HG03280 (cell line): ENCODE data around the gene CDKL4.
"Not testable (repeated sequence)": the region's sequence is repeated elsewhere in the genome, so short reads cannot be mapped to it uniquely, and the experiment has no call there.

Source experiments
- ATAC-seq: cut with Tn5 transposase; IDR thresholded peaks from one replicate; pipeline ENCODE4 v1.9.1; 2021; ENCODE audit warnings: mild to moderate bottlenecking, moderate library complexity; ENCODE audit not compliant: unreplicated experiment

The CDKL4 gene

DNA sequence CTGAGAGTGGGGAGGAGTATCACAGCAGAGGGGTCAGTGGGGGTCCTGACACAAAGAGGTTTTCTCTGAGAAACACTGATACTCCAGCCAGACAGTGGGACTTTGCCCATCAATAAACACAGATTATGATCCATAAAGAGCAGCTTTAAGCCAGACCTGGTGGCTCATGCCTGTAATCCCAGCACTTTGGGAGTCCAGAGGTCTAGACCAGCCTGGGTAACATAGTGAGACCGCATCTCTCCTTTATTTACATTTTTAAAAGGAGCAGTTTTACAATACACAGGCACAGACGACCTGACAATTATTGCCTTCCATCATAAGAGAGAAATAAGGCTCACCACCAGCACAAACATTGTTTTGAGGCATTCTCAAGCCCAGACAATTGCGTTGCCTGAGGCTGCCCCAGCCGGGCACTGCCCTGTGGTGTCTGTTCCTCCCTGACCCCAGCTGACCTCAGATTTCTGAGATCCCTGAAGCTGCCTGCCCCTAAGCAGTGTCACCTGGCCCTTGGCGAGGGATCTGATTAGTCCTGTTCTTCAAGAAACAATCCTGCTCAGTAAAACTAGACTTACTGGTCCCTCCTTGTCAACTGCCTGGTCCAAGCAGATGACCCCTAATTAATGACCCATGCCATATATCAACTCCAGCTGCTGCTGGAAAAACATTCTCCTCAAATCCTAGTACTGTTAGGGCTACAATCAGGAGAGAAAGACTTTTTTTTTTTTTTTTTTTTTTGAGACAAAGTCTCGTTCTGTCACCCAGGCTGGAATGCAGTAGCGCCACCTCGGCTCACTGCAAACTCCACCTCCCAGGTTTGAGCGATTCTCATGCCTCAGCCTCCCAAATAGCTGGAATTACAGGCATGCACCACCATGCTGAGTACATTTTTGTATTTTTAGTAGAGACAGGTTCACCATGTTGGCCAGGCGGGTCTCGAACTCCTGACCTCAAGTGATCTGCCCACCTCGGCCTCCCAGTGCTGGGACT is 63.5 kb downstream of the CDKL4 start:
- no peak for ATAC-seq

DNA sequence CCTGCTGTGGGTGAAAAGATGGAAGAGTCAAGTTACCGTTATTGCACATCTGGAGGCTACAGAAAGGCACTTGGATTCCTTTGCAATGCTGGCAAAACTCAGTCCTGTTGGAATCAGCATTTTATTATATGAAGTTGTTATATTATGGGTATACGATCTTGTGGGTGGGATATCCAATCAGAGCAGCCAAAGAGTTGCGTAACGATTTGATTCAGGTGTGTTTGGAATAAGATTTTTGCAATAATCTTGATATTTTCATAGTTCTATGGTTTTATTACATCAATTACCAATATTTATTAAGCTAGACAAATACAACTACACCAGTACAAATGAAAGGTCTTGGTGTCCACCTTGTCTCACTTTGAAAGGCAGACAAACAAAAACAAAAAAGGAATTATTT is 65.0 kb downstream of the CDKL4 start:
- no peak for ATAC-seq

DNA sequence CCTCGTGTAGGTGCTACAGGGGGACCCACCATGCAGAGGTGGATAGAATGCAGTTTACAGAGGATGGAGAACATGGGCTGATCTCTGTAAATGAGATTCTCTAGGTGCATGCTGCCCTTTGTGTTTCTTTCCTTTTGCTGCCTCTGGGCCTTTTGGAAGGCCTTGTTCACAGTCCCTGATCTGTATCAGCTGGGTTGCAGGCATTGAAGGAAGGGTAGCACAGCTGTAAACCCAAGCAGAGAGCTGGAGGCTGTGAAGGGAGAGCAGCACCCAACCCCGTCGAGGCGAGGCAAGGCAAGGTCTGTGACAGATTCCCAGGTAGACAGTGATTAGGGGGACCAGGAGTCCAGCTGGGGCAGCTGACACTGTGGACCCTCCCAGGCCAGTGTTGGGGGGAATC is 66.8 kb downstream of the CDKL4 start:
- no peak for ATAC-seq

DNA sequence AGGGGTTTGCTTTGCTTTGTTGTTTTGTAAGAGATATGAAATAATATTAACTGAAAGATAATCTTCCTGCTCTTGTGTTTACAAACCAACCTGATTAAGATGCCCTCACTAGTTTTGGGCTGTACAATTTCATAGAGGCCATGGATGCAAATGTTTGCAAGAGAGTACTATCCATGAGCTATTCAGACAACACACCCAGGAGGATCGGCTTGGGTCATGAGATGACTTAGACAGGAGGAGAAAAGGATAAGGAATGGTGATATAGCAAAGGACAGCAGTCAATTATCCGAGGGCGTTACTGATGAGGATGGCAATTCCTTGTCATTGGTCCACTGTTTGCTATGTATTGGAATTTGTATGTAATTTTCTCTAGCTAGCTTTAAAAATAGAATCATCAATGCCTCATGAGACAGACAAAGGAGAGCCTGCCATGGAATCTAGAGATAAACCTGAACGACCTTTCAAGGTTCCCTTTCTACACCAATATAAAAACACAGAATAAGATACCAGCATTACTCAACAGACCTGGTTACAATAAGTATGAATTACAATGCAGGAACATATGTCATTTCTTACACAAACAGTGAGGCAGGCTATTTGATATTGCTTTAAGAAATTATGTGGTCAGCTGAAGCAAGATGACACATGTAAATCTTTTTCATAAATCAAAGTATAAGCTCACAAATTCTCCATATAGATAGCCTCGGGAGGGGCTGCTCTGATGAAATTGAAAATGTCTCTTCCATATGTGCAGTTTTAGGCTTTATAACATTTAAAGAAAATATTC is 68.6 kb downstream of the CDKL4 start:
- ATAC-seq, result no peak

DNA sequence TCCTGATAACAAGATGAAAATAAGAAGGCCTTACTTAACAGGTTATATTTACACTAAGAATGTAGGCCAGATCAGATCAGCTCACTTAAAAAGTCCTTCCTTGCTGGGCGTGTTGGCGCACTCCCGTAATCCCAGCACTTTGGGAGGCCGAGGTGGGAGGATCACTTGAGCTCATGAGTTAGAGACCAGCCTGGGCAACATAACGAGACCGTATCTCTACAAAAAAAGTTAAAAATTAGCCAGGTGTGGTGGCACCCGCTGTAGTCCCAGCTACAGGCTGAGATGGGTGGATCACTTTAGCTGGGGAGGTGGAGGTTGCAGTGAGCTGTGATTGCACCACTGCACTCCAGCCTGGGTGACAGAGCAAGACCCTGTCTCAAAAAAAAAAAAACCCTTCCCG is 69.7 kb downstream of the CDKL4 start:
- no peak for ATAC-seq

DNA sequence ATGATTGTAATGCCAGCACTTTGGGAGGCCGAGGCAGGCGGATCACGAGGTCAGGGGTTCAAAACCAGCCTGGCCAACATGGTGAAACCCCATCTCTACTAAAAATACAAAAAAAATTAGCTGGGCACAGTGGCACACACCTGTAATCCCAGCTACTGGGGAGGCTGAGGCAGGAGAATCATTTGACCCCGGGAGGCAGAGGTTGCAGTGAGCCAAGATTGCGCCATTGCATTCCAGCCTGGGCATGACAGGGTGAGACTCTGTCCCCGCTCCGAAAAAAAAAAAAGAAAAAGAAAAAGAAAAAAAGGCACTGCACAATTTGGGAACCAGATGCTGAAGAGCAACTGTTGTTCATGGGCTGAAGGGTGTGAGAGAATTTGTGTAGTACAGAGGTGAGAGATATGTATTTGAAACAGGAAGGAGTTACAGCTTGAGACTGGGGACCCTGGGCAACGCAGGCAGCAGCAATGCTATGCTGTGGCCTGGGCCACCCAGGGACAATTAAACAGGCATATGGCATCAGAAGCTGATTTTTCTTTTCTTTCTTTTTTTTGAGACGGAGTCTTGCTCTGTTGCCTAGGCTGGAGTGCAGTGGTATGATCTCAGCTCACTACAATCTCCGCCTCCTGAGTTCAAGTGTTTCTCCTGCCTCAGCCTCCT is 71.6 kb downstream of the CDKL4 start:
- not testable (repeated sequence) for ATAC-seq

DNA sequence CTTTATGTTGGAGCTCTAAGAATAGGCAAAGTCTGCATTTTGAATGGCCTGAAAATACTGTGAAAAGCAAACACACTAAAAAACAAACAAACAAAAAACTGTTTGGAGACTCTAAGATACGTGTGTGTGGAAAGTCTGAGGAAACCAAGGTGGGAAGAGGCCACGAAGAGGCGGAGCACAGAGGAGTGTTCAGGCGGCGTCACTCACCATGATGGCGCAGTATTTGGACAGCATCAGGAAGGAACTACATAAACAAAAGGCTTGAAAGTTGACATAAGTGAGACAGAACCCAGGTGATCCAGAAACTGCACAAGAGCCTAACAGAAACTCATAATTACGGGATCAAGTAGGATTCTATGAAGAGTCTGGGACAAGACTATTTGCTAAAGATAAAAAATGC is 72.1 kb downstream of the CDKL4 start:
- no peak for ATAC-seq

DNA sequence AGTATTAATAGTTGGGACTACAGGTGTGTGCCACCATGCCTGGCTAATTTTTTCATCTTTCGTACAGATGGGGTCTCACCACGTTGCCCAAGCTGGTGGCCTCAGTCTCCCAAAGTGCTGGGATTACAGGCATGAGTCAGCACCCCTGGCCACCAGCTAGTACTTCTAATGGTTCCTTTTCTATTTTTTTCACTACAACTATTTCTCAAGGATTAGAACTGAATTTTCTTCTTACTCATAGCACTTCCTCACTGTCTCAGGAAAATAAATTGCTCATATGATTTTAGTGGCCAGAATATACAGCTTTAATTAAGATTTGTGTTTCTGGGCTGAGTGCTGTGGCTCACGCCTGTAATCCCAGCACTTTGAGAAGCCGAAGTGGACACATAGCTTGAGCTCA is 79.7 kb downstream of the CDKL4 start:
- no peak for ATAC-seq

DNA sequence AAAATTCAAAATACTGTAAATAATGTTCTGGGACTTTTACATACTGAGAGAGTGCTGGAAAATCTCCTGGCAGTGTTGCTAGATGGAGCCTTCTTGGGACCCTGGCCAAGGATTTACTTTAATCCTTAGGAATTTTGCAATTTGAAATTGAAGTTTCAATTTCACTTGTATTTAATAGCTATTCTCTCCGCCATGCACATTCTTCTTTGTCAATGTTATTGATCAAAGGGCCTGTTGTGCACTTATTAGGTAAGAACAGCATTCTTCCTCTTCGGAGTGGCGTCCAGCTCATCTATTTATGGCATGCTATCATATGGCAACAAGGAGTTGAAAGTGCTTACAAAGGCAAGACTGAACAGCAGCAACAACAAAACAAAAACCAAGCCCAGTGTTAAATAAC is 82.8 kb downstream of the CDKL4 start:
- no peak for ATAC-seq

DNA sequence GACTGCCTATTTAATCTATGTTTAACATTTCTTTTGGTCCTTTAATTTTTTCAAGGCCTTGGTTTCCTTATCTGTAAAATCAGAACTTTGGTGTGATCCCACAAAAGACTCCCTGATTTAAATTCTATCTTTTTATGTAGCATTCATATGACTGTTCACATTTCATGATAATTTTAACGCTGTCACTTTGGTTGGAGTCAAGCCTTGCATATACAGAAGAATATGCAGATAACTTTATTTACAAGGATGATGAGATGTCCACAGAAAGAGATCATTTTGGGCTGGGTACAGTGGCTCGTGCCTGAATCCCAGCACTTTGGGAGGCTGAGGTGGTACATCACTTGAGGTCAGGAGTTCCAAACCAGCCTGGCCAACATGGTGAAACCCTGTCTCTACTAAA is 84.5 kb downstream of the CDKL4 start:
- no peak for ATAC-seq

DNA sequence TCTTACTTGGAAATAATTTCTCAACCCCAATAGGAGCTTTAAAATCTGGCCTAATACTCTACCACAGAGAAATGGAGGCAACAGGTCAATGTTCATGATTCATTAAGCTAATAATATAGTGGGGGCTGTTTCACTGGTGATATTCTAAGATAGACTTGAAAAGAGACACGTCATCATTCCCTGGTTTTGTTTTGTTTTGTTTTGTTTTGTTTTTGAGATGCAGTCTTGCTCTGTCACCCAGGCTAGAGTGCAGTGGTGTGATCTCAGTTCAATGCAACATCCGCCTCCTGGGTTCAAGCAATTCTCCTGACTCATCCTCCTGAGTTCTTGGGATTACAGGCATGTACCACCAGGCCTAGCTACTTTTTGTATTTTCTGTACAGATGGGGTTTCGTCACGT is 85.4 kb downstream of the CDKL4 start:
- no peak for ATAC-seq

DNA sequence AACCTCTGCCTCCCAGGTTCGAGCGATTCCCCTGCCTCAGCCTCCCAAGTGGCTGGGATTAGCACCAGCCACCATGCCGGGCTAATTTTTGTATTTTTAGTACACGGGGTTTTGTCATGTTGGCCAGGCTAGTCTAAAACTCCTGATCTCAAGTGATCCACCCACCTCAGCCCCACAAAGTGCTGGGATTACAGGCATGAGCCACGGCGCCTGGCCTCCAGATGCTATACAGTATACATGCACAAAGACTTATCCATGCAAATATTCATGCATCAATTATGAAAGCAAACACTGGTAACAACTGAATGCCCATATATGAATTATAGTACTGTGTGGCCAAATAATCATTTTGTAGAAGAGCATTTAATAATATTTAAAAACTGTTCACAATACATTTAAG is 86.9 kb downstream of the CDKL4 start:
- ATAC-seq, result no peak

DNA sequence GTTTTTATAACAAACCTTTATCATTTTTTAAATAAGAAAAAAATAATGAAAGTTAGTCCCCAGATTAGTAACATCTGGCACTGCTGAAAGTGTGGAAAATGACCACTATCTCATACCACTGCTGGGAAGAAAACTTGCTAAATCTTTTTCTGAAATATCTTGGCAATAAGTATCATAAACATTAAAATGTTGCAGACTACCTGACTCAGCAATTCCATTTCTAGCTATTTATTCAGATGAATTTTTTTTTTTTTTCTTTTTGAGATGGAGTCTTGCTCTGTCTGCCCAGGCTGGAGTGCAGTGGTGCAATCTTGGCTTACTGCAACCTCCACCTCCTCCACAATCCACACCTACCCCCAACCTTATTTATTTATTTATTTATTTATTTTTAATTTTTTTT is 87.7 kb downstream of the CDKL4 start:
- ATAC-seq, result no peak

DNA sequence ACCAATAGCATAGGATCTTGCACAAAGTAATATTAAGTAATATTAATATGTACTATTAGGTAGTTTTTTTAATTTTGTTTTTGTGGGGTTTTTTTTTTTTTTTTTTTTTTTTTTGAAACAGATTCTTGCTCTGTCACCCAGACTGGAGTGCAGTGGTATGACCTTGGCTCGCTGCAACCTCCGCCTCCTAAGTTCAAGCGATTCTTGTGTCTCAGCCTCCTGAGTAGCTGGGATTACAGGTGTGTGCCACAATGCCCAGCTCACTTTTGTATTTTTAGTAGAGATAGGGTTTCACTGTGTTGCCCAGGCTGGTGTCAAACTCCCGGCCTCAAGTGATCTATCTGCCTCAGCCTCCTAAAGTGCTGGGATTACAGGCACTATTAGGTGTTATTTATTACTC is 88.2 kb downstream of the CDKL4 start:
- ATAC-seq, result not testable (repeated sequence)

DNA sequence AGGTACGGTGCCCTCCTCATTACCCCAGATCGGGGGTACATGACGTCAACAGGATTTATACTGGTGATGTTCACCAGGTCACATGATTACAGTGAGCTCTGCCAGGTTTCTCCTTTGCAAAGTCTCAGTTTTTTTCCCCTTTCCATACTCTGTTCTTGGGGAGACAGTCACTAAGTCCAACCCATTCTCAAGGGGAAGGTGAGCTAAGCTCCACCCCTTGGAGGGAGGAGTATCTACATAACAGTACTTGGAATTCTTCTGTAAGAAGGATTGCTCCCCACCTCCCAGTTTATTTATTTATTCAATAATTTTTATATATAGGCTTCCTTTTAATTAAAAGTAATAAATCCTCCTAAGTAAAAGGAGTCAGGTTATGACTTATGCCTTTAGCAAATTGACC is 88.8 kb downstream of the CDKL4 start:
- ATAC-seq, result no peak

DNA sequence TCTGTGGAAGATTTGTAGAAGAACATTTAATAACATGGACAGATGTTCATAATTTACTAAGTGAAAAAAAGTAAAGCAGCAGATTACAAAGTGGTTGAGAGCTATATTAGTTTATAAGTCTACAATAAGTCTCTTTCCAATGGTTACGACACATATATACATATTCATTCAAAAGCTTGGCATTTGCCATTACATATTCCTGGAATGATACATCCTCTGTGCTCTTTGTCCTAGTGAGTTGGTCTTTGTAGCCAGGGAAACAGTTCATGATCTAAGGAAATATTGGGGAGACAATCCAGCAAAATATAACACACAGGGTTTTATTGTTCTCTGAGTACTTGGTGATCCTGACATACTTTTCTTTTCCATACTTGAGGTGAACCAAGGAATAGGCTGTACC is 90.5 kb downstream of the CDKL4 start:
- ATAC-seq, result no peak

DNA sequence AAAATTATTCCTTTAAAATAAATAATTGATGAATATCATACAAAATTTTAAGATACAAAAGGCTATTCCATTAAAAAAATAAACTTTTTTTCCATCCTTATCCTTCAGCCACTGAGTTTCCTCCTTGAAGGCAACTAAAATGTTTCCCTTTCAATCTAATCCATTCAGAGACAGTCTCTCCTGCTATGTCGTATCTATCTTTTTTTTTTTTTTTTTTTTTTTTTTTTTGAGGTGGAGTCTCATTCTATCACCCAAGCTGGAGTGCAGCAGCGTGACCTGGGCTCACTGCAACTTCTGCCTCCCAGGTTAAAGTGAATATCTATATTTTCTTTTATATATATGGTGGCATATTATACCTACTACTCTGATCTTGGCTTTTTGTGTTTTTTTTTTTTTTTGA is 91.3 kb downstream of the CDKL4 start:
- no peak for ATAC-seq

DNA sequence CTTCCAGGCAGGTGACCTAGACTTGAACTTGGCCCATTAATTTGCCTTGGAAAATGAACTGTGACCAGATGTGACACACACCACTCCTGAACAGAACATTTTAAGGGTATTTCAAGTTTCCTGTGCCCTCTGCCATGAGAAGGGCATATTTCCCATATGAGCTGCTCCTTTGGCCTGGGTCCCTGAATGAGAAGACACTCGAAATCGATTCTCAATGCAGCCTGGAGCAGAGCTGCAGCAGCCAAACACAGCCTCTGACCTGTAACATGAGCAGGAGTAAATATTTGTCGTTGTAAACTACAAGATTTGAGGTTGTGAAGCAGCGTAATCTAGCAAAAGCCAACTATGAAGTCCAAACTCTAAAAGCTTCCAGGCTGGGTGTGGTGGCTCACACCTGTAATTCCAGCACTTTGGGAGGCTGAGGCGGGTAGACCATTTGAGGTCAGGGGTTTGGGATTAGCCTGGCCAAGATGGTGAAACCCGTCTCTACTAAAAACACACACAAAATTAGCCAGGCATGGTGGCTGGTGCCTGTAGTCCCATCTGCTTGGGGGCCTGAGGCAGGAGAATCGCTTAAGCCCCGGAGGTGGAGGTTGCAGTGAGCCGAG is 92.8 kb downstream of the CDKL4 start:
- no peak for ATAC-seq

DNA sequence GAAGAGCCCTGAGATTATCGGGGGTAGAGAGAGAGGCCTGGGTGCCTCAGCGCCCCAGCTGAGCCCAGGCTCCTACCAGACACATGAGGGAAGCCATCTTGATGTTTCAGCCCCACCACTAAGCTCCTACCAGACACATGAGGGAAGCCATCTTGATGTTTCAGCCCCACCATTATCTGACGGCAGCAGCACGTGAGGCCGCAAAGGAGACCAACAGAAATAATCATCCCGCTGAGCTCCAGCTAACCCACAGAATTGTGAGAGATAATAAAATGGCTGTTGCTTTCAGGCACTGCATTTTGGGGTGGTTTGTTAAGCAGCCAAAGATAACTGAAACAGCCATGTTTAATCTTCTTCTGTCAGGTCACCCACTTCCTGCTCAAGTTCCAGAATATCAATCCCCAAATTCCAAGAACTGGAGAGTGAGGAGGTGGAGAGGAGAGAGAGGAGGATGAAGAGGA is 93.6 kb downstream of the CDKL4 start:
- ATAC-seq, result no peak

DNA sequence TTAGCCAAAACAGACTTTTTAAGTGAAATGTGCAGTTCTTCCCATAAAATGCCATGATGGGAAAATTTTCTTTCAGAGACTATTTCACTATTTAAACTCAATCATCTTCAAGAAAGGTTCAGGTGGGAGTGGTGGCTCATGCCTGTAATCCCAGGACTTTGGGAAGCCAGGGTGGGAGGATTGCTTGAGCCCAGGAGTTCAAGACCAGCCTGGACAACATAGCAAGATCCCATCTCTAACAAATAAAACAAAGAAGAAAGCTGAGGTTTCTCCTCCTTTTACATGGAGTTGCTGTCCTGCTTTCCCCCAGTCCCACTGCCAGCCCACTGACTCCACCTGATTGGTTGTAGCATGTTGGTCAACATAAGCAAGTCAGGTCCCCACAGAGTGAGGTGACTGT is 97.1 kb downstream of the CDKL4 start:
- no peak for ATAC-seq

DNA sequence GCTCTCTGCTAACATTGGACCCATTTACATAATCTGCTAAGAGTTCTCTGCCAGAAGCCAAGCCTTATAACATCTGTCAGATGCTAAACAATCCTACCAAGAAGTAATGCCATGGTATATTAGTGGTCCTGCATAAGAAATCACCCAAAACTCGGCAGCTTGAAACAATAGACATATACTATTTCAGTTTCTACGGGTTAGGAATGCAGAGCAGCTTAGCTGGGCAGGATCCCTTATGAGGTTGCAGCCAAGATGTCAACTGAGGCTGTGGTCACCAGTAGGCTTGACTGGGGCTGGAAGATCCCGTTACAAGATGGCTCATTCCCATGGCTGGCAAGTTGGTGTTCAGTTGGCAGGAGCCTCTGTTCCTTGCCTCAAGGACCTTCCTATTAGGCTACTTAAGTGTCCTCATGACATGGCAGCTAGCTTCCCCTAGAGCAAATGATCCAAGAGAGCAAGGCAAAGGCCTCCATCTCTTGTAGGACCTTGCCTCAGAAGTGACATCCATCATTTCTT is 97.8 kb downstream of the CDKL4 start:
- ATAC-seq, result no peak
